AG09319 (cell line): ENCODE measurements around the gene CCHCR1.

ENCODE experiments used
- DNase-seq: peaks from one replicate; pipeline ENCODE4 v3.0.0-alpha.2; 2010; ENCODE audit warnings: low read depth; ENCODE audit errors: extremely low read depth
- CTCF ChIP-seq: IDR thresholded peaks from 2 replicates; pipeline ENCODE4 v1.5.1; 2011; ENCODE audit warnings: low read depth, mild to moderate bottlenecking, inconsistent platforms, low read length, moderate library complexity

CCHCR1 gene

GRCh38 chr6:31118178-31118577 is 39.4 kb downstream of the CCHCR1 start:
- no peak for DNase-seq
- TF ChIP-seq CTCF = no peak

- no peak for TF ChIP-seq CTCF
Observed at GRCh38 chr6:31116661-31117385, 40.8 kb downstream of the CCHCR1 start.

GRCh38 chr6:31115941-31116560 is 41.6 kb downstream of the CCHCR1 start:
- no peak for TF ChIP-seq CTCF
- no peak for DNase-seq

More at GRCh38 chr6:31116661-31117385, 40.8 kb downstream of the CCHCR1 start:
- DNase-seq = no peak

- no peak for DNase-seq
Observed at GRCh38 chr6:31114970-31115849, 42.4 kb downstream of the CCHCR1 start.

GRCh38 chr6:31114541-31114878 is 43.1 kb downstream of the CCHCR1 start, which contains the start of gene PSORS1C1:
PSORS1C1 (plus strand) TSS chr6:31114800; CDS start chr6:31129633, 14,833 bp downstream.
- no peak for TF ChIP-seq CTCF

More at GRCh38 chr6:31114970-31115849, 42.4 kb downstream of the CCHCR1 start:
- TF ChIP-seq CTCF = peak; percentile 46

GRCh38 chr6:31113861-31114540 is 43.6 kb downstream of the CCHCR1 start:
- no peak; the same call in 1 of the 2 replicates for TF ChIP-seq CTCF
- DNase-seq = peak; percentile 43

More at GRCh38 chr6:31114541-31114878, 43.1 kb downstream of the CCHCR1 start, which contains the start of gene PSORS1C1:
- DNase-seq = peak; percentile 87
